Spinal cord (tissue), 10 donors: ENCODE data around the gene LYST. TPM values are rescaled to one million over a fixed set of nuclear protein-coding genes. Genes with fewer than 3 reads are reported as not detected.
"Not testable (repeated sequence)": the region's sequence is repeated elsewhere in the genome, so short reads cannot be mapped to it uniquely, and the experiment has no call there.

Source experiments
- DNase-seq, 6 donors: peaks; one replicate each; pipeline versions ENCODE4 v3.0.0 to v3.0.0-alpha.2; 2013 to 2015; ENCODE audit warnings: low spot score in 6 of 6, low read depth in 4 of 6
- H3K27ac ChIP-seq: one replicate; pipeline ENCODE4 v1.5.1; 2013; ENCODE audit warnings: low read depth, low read length, control low read depth
- H3K27me3 ChIP-seq: one replicate; pipeline ENCODE4 v1.6.1; 2013; ENCODE audit warnings: low read length; ENCODE audit not compliant: control insufficient read depth, insufficient read depth
- H3K36me3 ChIP-seq: one replicate; pipeline ENCODE4 v1.6.1; 2013; ENCODE audit warnings: low read length; ENCODE audit not compliant: control insufficient read depth, insufficient read depth
- H3K4me1 ChIP-seq: one replicate; pipeline ENCODE4 v1.6.1; 2013; ENCODE audit warnings: low read length; ENCODE audit not compliant: control insufficient read depth, insufficient read depth
- H3K4me3 ChIP-seq: one replicate; pipeline ENCODE4 v1.5.1; 2013; ENCODE audit warnings: low read depth, low read length, control low read depth
- H3K9me3 ChIP-seq: one replicate; pipeline ENCODE4 v1.6.1; 2013; ENCODE audit warnings: low read length; ENCODE audit not compliant: control insufficient read depth, insufficient read depth
- whole genome bisulfite sequencing: methylation state at CpG from one replicate; pipeline ENCODE4 v1.1.5; 2013; ENCODE audit warnings: missing lambda C conversion rate; ENCODE audit not compliant: insufficient coverage; 5-methylcytosine and 5-hydroxymethylcytosine counted together
- polyA plus RNA-seq, 2 donors: library from polyadenylated mRNA; unstranded; fragments of 120-200 nt; gene quantifications; one replicate each; pipeline ENCODE4 v1.2.1, GENCODE V29; 2013; ENCODE audit not compliant: insufficient read length in 2 of 2
- total RNA-seq, 2 donors: library from RNA; depleted of rRNA in 1 of 2; stranded (reverse); fragments of 120-200 nt in 1 of 2; fragments of >200 nt in 1 of 2; gene quantifications; one replicate each; pipeline versions ENCODE4 v1.2.3 to v1.2.4, GENCODE V29; 2013 to 2014
- donor health status: healthy.

The LYST gene
- total and polyA plus RNA-seq, 4 donors, result 10.9 to 76.3 (median 26.8) TPM

DNA sequence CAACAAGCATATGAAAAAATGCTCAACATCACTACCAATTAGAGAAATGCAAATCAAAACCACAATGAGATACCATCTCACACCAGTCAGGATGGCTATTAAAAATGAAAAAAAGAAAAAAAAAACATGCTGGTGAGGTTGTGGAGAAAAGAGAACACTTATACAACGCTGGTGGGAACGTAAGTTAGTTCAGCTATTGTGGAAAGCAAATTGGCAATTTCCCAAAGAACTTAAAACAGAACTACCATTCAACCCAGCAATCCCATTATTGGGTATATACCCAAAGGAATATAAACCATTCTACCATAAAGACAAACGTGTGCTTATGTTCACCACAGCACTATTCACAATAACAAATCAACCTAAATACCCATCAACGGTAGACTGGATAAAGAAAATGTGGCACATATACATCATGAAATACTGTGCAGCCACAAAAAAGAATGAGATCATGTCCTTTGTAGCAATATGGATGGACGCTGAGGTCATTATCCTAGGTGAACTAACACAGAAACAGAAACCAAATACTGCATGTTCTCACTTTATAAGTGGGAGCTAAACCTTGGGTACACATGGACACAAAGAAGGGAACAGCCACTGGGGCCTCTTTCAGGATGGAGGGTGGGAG is 49.5 kb downstream of the LYST start:
- Histone ChIP-seq H3K27ac (no peak overlapping the region), H3K4me1 (no peaks in the 10 kb centered on the region), H3K36me3 (peaks cover 2% of the 10 kb centered on the region), H3K27me3 (no peaks in the 10 kb centered on the region), H3K4me3 (no peak overlapping the region), H3K9me3 (no peaks in the 10 kb centered on the region)
- no peak for DNase-seq
- no CpG with 5 or more reads among the region's 5 CpGs for WGBS

DNA sequence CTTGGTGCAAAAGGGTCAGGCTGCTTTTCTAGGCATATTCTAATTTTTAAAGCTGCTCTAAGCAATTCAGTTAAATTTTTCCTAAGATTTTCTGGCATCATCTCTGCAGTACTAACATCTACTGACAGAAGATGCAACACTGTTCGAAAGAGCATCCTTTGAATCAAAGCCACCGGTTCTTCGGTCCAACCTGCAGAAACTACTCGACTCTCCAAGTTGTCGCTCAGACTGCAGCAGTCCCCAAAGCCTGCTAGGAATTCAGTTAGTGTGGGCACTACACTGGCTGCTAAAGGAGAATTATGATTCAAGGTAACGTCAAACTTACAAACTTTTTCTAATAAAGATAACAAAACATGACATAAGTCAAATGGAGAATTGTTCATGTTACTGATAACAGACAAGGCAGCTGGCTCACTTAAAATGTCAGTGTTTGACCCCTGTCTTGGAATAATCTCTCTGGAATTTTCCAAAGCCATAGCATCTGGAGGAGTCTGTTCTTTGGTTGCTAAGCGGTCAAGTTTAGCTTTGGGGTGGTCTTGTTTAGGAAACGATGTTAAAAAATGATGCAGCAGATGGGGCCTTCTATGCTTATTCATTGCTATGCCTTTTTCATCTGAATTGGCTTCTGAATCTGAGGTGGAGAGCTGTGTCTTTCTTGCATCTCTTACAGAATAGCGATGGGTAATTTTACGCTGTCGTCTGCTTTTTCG is 56.9 kb downstream of the LYST start:
- peak in 1 of 6 donors; percentile 23 for DNase-seq
- no peak overlapping the region for H3K4me3 ChIP-seq
- peaks cover 4% of the 10 kb centered on the region for H3K36me3 ChIP-seq
- no peak overlapping the region for H3K27ac ChIP-seq
- H3K4me1 ChIP-seq, result no peaks in the 10 kb centered on the region
- H3K9me3 ChIP-seq, result no peaks in the 10 kb centered on the region
- WGBS, result 81% methylated on average over 3 of the region's 12 CpGs
- no peaks in the 10 kb centered on the region for H3K27me3 ChIP-seq

DNA sequence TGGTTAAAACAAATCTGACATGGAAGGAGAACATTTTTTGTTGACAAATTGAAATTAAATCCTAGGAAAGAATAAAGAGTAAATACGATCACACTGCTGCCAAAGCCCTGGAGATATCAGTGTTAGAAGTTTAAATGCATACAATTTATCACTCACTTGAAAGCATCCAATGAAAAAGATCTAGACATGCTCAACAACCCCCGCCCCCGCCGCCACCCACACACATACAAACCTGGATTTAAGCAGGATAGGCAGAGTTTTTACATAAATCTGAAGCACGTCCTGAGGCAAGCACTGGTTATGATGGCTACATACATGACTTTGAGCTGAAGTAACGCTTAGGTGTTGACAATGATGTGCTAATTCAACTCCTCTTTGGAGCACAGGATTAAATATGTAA is 58.5 kb downstream of the LYST start:
- H3K4me3 ChIP-seq, result no peak overlapping the region
- no peak overlapping the region for H3K27ac ChIP-seq
- no peak for DNase-seq
- no peaks in the 10 kb centered on the region for H3K27me3 ChIP-seq
- no peaks in the 10 kb centered on the region for H3K9me3 ChIP-seq
- WGBS, result 85% methylated on average over 2 of the region's 6 CpGs
- no peaks in the 10 kb centered on the region for H3K4me1 ChIP-seq
- H3K36me3 ChIP-seq, result peaks cover 4% of the 10 kb centered on the region

DNA sequence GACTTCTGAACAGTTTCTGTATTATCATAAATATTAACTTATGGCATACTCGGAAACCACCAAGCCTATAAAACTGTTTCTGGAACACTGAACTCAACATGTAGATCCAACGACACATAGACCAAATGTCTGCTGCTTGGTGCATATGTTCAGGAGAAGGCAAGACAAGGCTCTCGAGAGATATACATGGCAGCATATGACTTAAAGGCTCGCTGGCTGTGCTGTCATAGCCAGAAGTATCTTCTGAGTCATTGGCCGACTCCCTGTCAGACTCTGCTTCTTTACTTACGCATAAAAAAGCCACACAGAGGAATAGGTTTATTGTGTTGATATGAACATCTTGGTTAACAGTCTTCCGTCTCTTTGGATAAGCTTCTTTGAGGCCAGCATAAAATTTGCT is 60.6 kb downstream of the LYST start:
- Histone ChIP-seq H3K9me3 (no peaks in the 10 kb centered on the region), H3K27me3 (no peaks in the 10 kb centered on the region), H3K4me1 (no peaks in the 10 kb centered on the region), H3K4me3 (no peak overlapping the region), H3K36me3 (no peaks in the 10 kb centered on the region), H3K27ac (no peak overlapping the region)
- DNase-seq, result peak in 1 of 6 donors; percentile 40
- 94% methylated on average over 3 of the region's 7 CpGs for WGBS

DNA sequence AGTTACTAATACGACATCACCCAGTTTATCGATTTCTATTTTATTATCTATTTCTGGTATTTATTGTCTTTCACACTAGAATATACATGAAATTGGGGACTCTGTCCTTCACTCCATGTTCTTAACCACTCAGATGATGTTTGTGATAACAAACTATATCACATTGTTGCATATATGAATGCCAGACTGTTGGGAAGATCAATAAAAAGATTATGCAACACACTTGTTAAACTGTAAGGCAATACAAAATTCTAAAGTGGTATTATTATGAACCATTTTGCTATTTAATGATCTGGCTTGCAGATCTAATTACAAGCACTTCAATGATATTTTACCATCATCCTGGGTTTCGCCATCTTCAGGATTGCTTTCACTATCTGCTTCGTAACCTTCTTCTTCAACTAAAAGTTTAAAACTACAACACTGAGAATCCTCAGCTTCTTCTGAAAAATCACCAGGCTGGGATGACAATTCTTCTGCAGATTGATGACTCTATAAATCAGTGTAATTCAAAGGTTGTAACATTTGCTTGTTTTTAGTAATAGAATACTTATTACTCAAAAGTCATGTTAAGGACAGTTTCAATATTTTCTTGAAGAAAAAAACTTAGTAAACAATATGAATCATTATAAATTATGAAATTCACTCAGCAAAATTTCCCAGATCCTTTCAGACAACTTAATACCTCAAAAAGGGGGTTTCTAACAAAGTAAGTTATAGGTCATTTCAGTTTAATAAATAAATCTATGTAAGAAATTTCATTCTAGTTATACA is 63.9 kb downstream of the LYST start:
- Histone ChIP-seq H3K36me3 (peaks cover 4% of the 10 kb centered on the region), H3K4me1 (no peaks in the 10 kb centered on the region)
- WGBS, result no CpG with 5 or more reads among the region's 4 CpGs

DNA sequence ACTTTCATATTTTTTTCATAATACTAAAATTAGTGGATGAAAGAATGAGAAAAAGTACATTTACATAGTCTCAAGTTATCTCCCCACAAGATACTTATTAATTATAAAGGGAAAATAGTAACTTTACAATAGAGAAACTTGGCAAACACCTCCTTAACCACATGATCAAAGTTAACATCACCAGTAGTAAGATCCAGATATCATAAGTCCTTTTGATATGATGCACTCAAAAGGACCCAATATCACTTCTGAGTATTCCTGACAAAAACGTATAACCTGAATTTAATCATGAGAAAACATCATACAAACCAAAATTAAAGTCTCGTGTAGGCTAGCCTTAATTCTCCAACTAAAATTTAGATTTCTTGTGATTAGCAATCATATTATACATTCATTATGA is 67.4 kb downstream of the LYST start:
- Histone ChIP-seq H3K36me3 (peaks cover 4% of the 10 kb centered on the region), H3K4me1 (no peaks in the 10 kb centered on the region), H3K4me3 (no peak overlapping the region), H3K27ac (no peak overlapping the region), H3K27me3 (no peaks in the 10 kb centered on the region), H3K9me3 (no peaks in the 10 kb centered on the region)
- WGBS, result no CpG with 5 or more reads among the region's 2 CpGs
- DNase-seq, result no peak

More for the DNA sequence above, 63.9 kb downstream of the LYST start:
- H3K27ac ChIP-seq, result no peak overlapping the region
- DNase-seq, result no peak
- no peak overlapping the region for H3K4me3 ChIP-seq
- H3K9me3 ChIP-seq, result no peaks in the 10 kb centered on the region
- no peaks in the 10 kb centered on the region for H3K27me3 ChIP-seq

DNA sequence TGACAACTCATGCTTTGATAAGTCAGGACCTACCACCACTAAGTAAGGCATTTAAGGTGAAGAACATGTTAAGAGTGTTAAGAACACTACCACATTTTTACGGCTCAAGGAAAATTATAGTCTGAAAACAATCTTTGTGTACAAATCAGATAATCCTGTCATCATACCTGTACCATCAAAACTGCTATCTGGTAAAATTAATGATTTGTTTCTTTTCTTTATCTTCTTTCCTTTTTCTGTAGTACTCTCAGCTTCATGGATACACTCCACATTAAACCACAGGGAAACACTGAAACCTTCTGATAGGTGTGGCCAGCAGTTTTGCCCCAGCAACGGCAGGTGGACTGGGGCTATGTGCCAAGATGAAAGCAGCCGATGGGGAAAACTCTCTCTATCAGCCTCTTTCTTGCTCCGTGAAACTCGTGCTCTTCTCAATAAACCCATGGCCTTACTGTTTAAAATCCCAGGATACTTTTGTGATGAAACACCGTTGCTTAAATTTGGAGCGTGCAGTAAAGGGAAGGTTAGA is 75.1 kb downstream of the LYST start:
- WGBS, result no CpG with 5 or more reads among the region's 7 CpGs
- DNase-seq, result no peak
- no peaks in the 10 kb centered on the region for H3K9me3 ChIP-seq
- H3K4me3 ChIP-seq, result no peak overlapping the region
- no peaks in the 10 kb centered on the region for H3K4me1 ChIP-seq
- H3K36me3 ChIP-seq, result peaks cover 6% of the 10 kb centered on the region
- H3K27ac ChIP-seq, result no peak overlapping the region
- H3K27me3 ChIP-seq, result no peaks in the 10 kb centered on the region

DNA sequence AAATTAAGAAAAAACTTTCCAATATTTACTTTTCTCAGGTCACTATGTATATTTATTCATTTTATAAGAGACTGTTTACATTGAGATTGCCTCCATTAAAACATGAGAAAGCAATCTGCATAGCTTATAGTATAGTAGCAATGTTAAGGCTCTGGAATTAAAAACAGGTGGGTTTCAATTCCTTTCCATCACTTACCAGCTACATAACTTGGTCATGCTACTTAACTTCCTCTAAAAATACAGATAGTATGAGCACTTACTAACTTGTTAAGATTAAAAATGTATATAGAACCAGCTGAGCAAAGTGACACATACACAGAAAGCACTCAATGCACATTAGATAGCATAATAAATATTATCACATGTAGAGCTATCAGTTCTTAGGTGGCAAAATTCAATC is 76.6 kb downstream of the LYST start:
- Histone ChIP-seq H3K27me3 (no peaks in the 10 kb centered on the region), H3K9me3 (no peaks in the 10 kb centered on the region), H3K4me1 (no peaks in the 10 kb centered on the region), H3K4me3 (no peak overlapping the region), H3K27ac (no peak overlapping the region), H3K36me3 (peaks cover 6% of the 10 kb centered on the region)
- DNase-seq, result no peak

DNA sequence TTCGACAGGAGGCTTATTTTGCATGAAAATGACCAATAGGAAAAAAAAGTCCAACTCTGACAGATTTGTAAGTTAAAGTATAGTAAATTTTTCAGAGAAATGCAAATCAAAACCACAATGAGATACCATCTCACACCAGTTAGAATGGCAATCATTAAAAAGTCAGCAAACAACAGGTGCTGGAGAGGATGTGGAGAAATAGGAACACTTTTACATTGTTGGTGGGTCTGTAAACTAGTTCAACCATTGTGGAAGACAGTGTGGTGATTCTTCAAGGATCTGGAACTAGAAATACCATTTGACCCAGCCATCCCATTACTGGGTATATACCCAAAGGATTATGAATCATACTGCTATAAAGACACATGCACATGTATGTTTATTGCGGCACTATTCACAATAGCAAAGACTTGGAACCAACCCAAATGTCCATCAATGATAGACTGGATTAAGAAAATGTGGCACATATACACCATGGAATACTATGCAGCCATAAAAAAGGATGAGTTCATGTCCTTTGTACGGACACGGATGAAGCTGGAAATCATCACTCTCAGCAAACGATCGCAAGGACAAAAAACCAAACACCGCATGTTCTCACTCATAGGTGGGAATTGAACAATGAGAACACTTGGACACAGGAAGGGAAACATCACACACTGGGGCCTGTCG is 80.3 kb downstream of the LYST start:
- not testable (repeated sequence) for H3K27me3 ChIP-seq, H3K36me3 ChIP-seq, H3K4me3 ChIP-seq, H3K27ac ChIP-seq, H3K9me3 ChIP-seq, H3K4me1 ChIP-seq, DNase-seq
- WGBS, result no CpG with 5 or more reads among the region's 8 CpGs
